Natural killer cell (primary cell): ENCODE results near the gene SCARB2. TPM values are rescaled to one million over a fixed set of nuclear protein-coding genes. Genes with fewer than 3 reads are reported as not detected.

Experiments
- ATAC-seq, 3 donors: fragments of 150-1000 bp in 2 of 3; fragments of 200-7000 bp in 1 of 3; cut with Tn5 transposase; 1 replicate in 1 of 3; 2 replicates in 2 of 3; pipeline ENCODE4 v1.10.0; 2021; ENCODE audit warnings: mild to moderate bottlenecking in 2 of 3, moderate library complexity in 2 of 3
- DNase-seq, 2 donors: peaks; one replicate each; pipeline versions ENCODE4 v3.0.0 to v3.0.0-alpha.2; 2013 to 2021; ENCODE audit warnings: mixed read lengths in 1 of 2
- H3K27ac ChIP-seq: one replicate; pipeline ENCODE4 v1.5.1; 2013; ENCODE audit warnings: mild to moderate bottlenecking, low read length
- H3K27me3 ChIP-seq: one replicate; pipeline ENCODE4 v1.6.1; 2013; ENCODE audit warnings: low read length; ENCODE audit not compliant: control insufficient read depth, insufficient read depth
- H3K36me3 ChIP-seq: one replicate; pipeline ENCODE4 v1.6.1; 2013; ENCODE audit warnings: low read length; ENCODE audit not compliant: control insufficient read depth, insufficient read depth
- H3K4me1 ChIP-seq: one replicate; pipeline ENCODE4 v1.6.1; 2013; ENCODE audit warnings: low read length; ENCODE audit not compliant: control insufficient read depth, insufficient read depth
- H3K4me3 ChIP-seq: one replicate; pipeline ENCODE4 v1.5.1; 2013; ENCODE audit warnings: low read length
- H3K9me3 ChIP-seq: one replicate; pipeline ENCODE4 v1.6.1; 2013; ENCODE audit warnings: low read length; ENCODE audit not compliant: control insufficient read depth, insufficient read depth
- H3K27ac Mint-ChIP-seq, 2 donors: one replicate each; pipeline ENCODE4 v1.8.0; 2022; ENCODE audit warnings: mild to moderate bottlenecking in 2 of 2, mixed read lengths in 2 of 2, moderate library complexity in 1 of 2
- H3K27me3 Mint-ChIP-seq, 2 donors: one replicate each; pipeline ENCODE4 v1.8.0; 2022; ENCODE audit warnings: low read depth in 2 of 2, mixed read lengths in 2 of 2
- H3K36me3 Mint-ChIP-seq: one replicate; pipeline ENCODE4 v1.8.0; 2022; ENCODE audit warnings: mixed read lengths
- H3K4me1 Mint-ChIP-seq, 2 donors: one replicate each; pipeline ENCODE4 v1.8.0; 2022; ENCODE audit warnings: mixed read lengths in 2 of 2
- H3K4me3 Mint-ChIP-seq: one replicate; pipeline ENCODE4 v1.8.0; 2022; ENCODE audit warnings: mild to moderate bottlenecking, moderate library complexity, mixed read lengths
- H3K9me3 Mint-ChIP-seq, 2 donors: one replicate each; pipeline ENCODE4 v1.8.0; 2022; ENCODE audit warnings: mixed read lengths in 2 of 2
- WGBS: methylation state at CpG from one replicate; pipeline ENCODE4 v1.1.7; 2013; ENCODE audit warnings: missing lambda C conversion rate; ENCODE audit not compliant: insufficient coverage; 5-methylcytosine and 5-hydroxymethylcytosine counted together
- intact Hi-C: fragments of 100-400 bp; cut with micrococcal nuclease; formaldehyde crosslinking; loops from one replicate; pipeline ENCODE4 v1.14.2; 2022
- total RNA-seq, 4 donors: library from RNA; stranded (reverse); fragments of 120-200 nt in 1 of 4; gene quantifications; one replicate each; pipeline versions ENCODE4 v1.2.3 to v1.2.4, GENCODE V29; 2013 to 2022
- TF ChIP-seq, protein P1 (sequence below): fragments of 200-600 bp; IDR thresholded peaks from one replicate; pipeline ENCODE4 v1.8.0; 2022; ENCODE audit warnings: antibody characterized with exemption

SCARB2 gene
- total RNA-seq: 10 to 100 TPM; 22.0 to 39.0 (median 30.4) TPM
- 37.1 TPM for total RNA-seq (2013)

- intact Hi-C loops: loop anchor here (5.0 kb wide), 2 partner anchors 39 to 66 kb away; partner anchors contain the start of genes FAM47E and NUP54
- TF ChIP-seq, protein P1, sequence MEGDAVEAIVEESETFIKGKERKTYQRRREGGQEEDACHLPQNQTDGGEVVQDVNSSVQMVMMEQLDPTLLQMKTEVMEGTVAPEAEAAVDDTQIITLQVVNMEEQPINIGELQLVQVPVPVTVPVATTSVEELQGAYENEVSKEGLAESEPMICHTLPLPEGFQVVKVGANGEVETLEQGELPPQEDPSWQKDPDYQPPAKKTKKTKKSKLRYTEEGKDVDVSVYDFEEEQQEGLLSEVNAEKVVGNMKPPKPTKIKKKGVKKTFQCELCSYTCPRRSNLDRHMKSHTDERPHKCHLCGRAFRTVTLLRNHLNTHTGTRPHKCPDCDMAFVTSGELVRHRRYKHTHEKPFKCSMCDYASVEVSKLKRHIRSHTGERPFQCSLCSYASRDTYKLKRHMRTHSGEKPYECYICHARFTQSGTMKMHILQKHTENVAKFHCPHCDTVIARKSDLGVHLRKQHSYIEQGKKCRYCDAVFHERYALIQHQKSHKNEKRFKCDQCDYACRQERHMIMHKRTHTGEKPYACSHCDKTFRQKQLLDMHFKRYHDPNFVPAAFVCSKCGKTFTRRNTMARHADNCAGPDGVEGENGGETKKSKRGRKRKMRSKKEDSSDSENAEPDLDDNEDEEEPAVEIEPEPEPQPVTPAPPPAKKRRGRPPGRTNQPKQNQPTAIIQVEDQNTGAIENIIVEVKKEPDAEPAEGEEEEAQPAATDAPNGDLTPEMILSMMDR: no peak
- no peaks in the 10 kb centered on the region for H3K36me3 ChIP-seq
- no peaks in the 10 kb centered on the region for H3K9me3 ChIP-seq
- peak within 1 kb of the TSS; percentile 92 to 97 for H3K27ac Mint-ChIP-seq
- H3K4me1 Mint-ChIP-seq: peaks cover 42 to 48% of the 10 kb centered on the region in 2 donors
- H3K4me3 ChIP-seq: peak within 1 kb of the TSS; percentile 80
- no peaks in the 10 kb centered on the region for H3K27me3 ChIP-seq
- ATAC-seq (peak; percentile 73 to 86 (median 81)), DNase-seq (peak; percentile 75 to 88)
- H3K36me3 Mint-ChIP-seq: no peaks in the 10 kb centered on the region
- H3K27me3 Mint-ChIP-seq: peaks cover 3 to 6% of the 10 kb centered on the region in 2 donors
- peak within 1 kb of the TSS; percentile 86 for H3K27ac ChIP-seq
- under 1% methylated on average over 94 of the region's 94 CpGs for WGBS
- H3K4me1 ChIP-seq: peaks cover 28% of the 10 kb centered on the region
- no peaks in the 10 kb centered on the region for H3K9me3 Mint-ChIP-seq
- peak within 1 kb of the TSS; percentile 99 for H3K4me3 Mint-ChIP-seq
These were observed at the start of gene SCARB2 for GRCh38 chr4:76213415-76214176. SCARB2 (minus strand) TSS chr4:76213824; CDS start chr4:76213543, 281 bp downstream.

- intact Hi-C loops: no loop called here
- Mint-ChIP-seq H3K27me3 (peaks cover 16 to 50% of the 10 kb centered on the region in 2 donors), H3K36me3 (no peaks in the 10 kb centered on the region), H3K9me3 (no peaks in the 10 kb centered on the region), H3K27ac (no peak overlapping the region), H3K4me3 (no peak overlapping the region), H3K4me1 (no peaks in the 10 kb centered on the region)
- Histone ChIP-seq H3K36me3 (no peaks in the 10 kb centered on the region), H3K27ac (no peak overlapping the region), H3K9me3 (no peaks in the 10 kb centered on the region), H3K4me3 (no peak overlapping the region), H3K27me3 (peaks cover 3% of the 10 kb centered on the region), H3K4me1 (no peaks in the 10 kb centered on the region)
- ATAC-seq (no peak), DNase-seq (no peak)
- no CpG with 5 or more reads among the region's 1 CpG for WGBS
- TF ChIP-seq, protein P1: no peak
These were observed 46.9 kb upstream of the SCARB2 start for GRCh38 chr4:76260571-76260970.

- peaks cover 3% of the 10 kb centered on the region for H3K27me3 ChIP-seq
- Mint-ChIP-seq H3K27ac (no peak overlapping the region), H3K27me3 (peaks cover 36 to 78% of the 10 kb centered on the region in 2 donors), H3K36me3 (no peaks in the 10 kb centered on the region), H3K4me1 (no peaks in the 10 kb centered on the region), H3K9me3 (no peaks in the 10 kb centered on the region), H3K4me3 (no peak overlapping the region)
- no peak overlapping the region for H3K27ac ChIP-seq
- H3K36me3 ChIP-seq: no peaks in the 10 kb centered on the region
- intact Hi-C loops: no loop called here
- ATAC-seq (no peak), DNase-seq (no peak)
- no peaks in the 10 kb centered on the region for H3K4me1 ChIP-seq
- H3K9me3 ChIP-seq: no peaks in the 10 kb centered on the region
- TF ChIP-seq, protein P1: no peak
- WGBS: 90% methylated on average over 2 of the region's 3 CpGs
- no peak overlapping the region for H3K4me3 ChIP-seq
These were observed 44.2 kb upstream of the SCARB2 start for GRCh38 chr4:76257824-76258223.
